ENCODE results near the gene NLRP3.
"Not testable (repeated sequence)": the region's sequence is repeated elsewhere in the genome, so short reads cannot be mapped to it uniquely, and the experiment has no call there.

Gene NLRP3

DNA sequence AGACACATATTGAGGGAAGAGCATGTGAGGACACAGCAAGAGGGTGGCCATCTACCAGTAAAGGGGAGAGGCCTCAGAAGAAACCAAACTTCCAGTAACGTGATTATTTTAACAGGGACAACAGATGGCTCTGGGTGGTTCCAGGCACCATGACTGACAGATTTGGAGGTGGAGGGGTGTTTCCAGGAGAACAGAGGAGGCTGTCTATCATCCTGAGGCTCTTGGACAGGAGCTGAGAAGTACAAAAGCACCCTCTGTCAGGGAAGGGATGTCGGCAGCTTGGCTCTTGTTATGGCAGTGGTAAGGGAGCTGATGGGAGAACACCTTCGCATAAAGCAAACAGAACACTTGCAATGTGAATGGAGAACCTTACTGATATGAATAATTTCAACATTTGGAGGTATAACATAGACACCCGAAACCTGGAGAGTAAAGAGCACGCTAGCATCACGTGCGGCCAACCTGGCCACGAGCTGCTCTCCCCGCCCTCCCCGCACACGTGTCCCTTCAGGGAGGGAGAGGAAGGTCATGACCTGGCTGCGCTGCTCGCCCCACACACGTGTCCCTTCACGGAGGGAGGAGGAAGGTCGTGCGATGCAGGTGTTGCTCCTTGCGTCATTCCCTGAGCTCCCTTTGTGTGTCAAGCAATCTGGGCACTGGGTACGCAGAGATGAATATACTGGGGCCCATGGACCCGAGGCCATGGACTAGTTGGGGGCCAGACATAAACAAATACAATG, 37.5 kb upstream of the NLRP3 start:
- Mint-ChIP-seq H3K27me3 (peaks cover 8% of the 10 kb centered on the region), H3K36me3 (ENCODE audit: low read depth) (no peaks in the 10 kb centered on the region), H3K4me3 (no peak overlapping the region), H3K4me1 (ENCODE audit: low read depth) (peaks cover 3% of the 10 kb centered on the region), H3K9me3 (no peaks in the 10 kb centered on the region), H3K27ac (no peak overlapping the region)
- DNase-seq, result no peak

DNA sequence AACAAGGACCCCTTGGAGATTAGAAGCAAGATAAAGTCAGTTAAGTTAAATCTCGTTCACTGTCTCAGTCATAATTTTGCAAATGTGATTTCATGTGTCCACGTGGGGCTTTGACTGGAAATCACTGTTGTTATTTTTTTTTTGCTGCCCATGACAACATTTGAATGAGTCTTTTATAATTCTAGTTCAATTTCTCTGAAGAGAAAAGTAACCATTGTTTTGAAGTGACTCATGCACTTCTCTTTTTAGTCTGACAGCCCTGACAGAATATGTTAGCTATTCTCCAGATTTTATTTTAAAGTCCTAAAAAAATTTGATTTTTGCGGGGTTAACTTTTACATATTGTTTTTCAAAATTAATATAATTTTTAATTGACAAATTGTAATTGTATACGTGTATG, 30.7 kb upstream of the NLRP3 start:
- DNase-seq, result no peak
- Mint-ChIP-seq H3K27me3 (peaks cover 2% of the 10 kb centered on the region), H3K27ac (peak overlapping the region; percentile 14), H3K4me1 (ENCODE audit: low read depth) (peaks cover 29% of the 10 kb centered on the region), H3K9me3 (peaks cover 9% of the 10 kb centered on the region), H3K36me3 (ENCODE audit: low read depth) (no peaks in the 10 kb centered on the region), H3K4me3 (no peak overlapping the region)

DNA sequence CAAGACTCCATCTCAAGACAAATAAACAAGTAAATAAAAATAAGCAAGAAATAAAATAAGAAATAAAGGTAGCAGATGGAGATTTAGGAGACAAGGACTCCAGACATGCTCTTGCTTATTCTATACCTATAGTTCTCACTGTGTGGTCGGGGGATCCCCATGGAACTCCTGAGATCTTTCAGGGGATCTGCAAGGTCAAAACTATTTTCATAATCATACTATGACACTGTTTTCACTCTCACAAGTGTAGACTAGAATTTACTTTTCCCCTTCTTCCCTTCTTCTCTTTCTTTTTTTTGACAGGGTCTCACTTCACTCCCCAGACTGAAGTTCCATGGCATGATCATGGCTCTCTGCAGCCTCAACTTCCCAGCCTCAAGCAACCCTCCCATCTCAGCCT, 29.8 kb upstream of the NLRP3 start:
- Mint-ChIP-seq H3K4me3 (no peak overlapping the region), H3K9me3 (peaks cover 9% of the 10 kb centered on the region), H3K4me1 (ENCODE audit: low read depth) (peaks cover 35% of the 10 kb centered on the region), H3K36me3 (ENCODE audit: low read depth) (no peaks in the 10 kb centered on the region), H3K27ac (no peak overlapping the region), H3K27me3 (peaks cover 2% of the 10 kb centered on the region)
- DNase-seq, result no peak

DNA sequence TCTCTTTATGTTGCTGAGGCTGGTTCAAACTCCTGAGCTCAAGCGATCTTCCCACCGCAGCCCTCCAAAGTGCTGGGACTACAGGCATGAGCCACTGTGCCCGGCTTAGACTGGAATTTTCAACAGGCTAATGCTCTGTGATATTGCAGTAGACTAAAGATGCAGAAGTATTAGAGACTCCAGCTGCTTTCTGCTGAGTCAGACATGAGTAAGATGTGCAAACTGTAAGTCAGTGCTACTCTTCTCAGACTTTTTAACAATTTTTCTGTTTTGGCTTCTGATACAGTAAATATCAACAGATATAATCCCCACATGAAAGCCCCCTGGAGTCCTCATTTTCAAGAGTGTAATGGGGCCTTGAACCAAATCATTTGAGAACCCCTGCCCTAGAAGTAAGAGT, 29.3 kb upstream of the NLRP3 start:
- Mint-ChIP-seq H3K27me3 (peaks cover 2% of the 10 kb centered on the region), H3K9me3 (peaks cover 9% of the 10 kb centered on the region), H3K4me1 (ENCODE audit: low read depth) (peaks cover 37% of the 10 kb centered on the region), H3K4me3 (no peak overlapping the region), H3K36me3 (ENCODE audit: low read depth) (no peaks in the 10 kb centered on the region), H3K27ac (no peak overlapping the region)
- no peak for DNase-seq

DNA sequence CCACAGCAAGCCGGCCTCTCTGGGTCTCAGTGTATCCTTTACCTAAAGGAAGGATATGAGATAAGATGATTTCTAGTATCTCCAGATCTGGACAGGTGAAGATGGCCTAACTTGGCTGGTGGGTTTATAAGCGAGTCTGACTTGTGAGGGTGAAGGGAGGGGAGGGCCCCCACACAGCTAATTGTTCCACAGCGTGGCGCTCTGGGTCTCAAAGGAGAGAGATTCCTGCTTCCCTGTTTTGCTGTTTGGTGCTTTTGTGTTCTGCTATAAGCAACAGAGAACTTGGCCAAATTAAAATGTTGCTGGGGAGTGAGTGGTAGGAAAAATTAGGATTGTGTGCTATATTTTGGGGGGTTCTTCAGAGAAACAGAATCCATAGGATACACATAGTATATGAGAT, 28.9 kb upstream of the NLRP3 start:
- no peak overlapping the region for H3K4me3 Mint-ChIP-seq
- H3K27ac Mint-ChIP-seq, result no peak overlapping the region
- no peak for DNase-seq
- no peaks in the 10 kb centered on the region for H3K36me3 Mint-ChIP-seq (ENCODE audit: low read depth)
- H3K4me1 Mint-ChIP-seq (ENCODE audit: low read depth), result peaks cover 37% of the 10 kb centered on the region
- H3K9me3 Mint-ChIP-seq, result peaks cover 9% of the 10 kb centered on the region
- H3K27me3 Mint-ChIP-seq, result peaks cover 2% of the 10 kb centered on the region

DNA sequence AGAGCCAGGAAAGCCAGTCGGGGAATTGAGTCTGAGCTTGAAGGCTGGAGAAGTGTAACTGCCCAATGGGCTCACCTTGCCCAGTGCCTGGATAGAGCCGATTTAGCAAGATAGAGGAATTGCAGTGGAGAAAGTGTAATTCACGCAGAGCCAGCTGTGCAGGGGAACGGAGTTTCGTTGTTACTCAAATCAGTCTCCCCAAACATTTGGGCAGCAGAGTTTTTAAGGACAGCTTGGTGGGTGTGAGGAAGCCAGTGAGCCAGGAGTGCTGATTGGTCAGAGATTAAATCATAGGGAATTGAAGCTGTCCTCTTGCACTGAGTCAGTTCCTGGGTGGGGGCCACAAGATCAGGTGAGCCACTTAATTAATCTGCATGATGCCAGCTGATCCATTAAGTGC, 28.4 kb upstream of the NLRP3 start:
- Mint-ChIP-seq H3K27me3 (peaks cover 2% of the 10 kb centered on the region), H3K4me1 (ENCODE audit: low read depth) (peaks cover 37% of the 10 kb centered on the region)

DNA sequence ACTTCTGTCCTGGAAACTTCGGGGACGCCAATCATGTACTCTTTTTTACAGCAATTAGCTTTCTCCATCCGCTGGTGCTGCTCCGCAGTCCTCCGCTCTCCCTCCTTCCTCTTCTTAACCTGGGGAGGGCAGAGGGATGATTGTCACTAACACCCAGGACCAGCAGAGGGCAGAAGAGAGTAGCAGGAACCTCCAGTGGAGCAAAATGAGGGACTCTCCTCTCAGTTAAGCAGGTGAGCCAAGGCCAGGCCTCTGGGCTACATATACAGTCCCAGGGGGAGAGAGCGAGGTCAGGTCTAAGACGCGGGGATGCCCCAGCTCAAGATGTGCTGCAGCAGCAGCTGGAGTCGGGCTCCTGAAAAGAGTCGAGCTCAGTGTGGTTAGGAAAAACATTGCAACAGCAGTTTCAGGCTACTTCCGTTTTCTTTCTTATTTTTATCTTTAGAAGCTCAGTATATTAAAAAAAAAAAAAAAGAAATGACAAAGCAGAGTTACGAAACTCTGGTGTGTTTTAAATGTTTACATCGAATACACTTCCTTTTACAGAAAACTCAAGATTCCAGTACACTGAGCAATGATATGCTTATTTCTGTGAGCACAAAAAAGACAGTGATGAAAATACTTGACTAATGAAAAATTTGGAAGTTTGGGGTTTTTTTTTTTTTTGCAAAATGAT, 25.7 kb upstream of the NLRP3 start:
- DNase-seq, result peak; percentile 85
- peak overlapping the region; percentile 63 for H3K27ac Mint-ChIP-seq
- no peaks in the 10 kb centered on the region for H3K9me3 Mint-ChIP-seq
- no peaks in the 10 kb centered on the region for H3K36me3 Mint-ChIP-seq (ENCODE audit: low read depth)
- H3K4me1 Mint-ChIP-seq (ENCODE audit: low read depth), result peaks cover 29% of the 10 kb centered on the region
- peaks cover 2% of the 10 kb centered on the region for H3K27me3 Mint-ChIP-seq
- peak overlapping the region; percentile 48 for H3K4me3 Mint-ChIP-seq

More for the DNA sequence above, 28.4 kb upstream of the NLRP3 start:
- no peak for DNase-seq
- Mint-ChIP-seq H3K36me3 (ENCODE audit: low read depth) (no peaks in the 10 kb centered on the region), H3K4me3 (no peak overlapping the region), H3K9me3 (peaks cover 9% of the 10 kb centered on the region), H3K27ac (no peak overlapping the region)

DNA sequence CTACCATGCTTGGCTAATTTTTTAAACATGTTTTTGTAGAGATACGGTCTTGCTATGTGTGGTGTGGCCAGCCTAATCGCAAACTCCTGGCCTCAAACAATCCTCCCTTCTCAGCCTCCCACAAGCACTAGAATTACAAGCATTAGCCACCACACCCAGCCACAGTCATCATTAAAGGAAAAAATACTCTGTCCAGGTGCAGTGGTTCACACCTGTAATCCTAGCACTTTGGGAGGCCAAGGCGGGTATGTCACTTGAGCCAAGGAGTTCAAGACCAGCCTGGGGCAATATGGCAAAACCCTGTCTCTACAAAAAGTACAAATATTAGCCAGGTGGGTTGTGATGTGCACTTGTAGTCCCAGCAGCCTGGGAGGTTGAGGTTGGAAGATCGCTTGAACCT, 25.0 kb upstream of the NLRP3 start:
- Mint-ChIP-seq H3K9me3 (no peaks in the 10 kb centered on the region), H3K27me3 (peaks cover 2% of the 10 kb centered on the region), H3K27ac (no peak overlapping the region), H3K4me1 (ENCODE audit: low read depth) (peaks cover 26% of the 10 kb centered on the region), H3K4me3 (no peak overlapping the region), H3K36me3 (ENCODE audit: low read depth) (no peaks in the 10 kb centered on the region)
- DNase-seq, result no peak

DNA sequence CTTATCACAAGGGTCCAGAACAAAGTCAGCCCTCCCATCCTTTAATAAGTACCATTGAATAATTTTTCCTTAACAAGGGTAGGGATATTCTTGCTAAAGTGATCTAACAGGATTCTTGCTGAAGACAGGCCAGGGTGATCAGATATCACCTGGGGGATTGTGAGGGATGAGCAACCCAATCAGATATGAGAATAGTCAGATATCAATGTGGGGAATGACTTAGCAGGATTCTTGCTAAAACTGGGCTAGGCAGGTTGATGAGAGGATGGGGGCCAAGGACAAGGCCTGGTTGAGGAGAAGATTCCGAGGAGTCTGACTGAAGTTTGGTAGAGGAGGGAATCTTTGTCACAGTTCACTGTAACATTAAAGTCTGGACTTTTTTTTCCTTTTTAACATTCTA, 23.9 kb upstream of the NLRP3 start:
- no peak for DNase-seq
- H3K4me1 Mint-ChIP-seq (ENCODE audit: low read depth), result peaks cover 19% of the 10 kb centered on the region
- H3K4me3 Mint-ChIP-seq, result no peak overlapping the region
- H3K27ac Mint-ChIP-seq, result no peak overlapping the region
- H3K27me3 Mint-ChIP-seq, result no peaks in the 10 kb centered on the region
- H3K9me3 Mint-ChIP-seq, result no peaks in the 10 kb centered on the region
- H3K36me3 Mint-ChIP-seq (ENCODE audit: low read depth), result no peaks in the 10 kb centered on the region

DNA sequence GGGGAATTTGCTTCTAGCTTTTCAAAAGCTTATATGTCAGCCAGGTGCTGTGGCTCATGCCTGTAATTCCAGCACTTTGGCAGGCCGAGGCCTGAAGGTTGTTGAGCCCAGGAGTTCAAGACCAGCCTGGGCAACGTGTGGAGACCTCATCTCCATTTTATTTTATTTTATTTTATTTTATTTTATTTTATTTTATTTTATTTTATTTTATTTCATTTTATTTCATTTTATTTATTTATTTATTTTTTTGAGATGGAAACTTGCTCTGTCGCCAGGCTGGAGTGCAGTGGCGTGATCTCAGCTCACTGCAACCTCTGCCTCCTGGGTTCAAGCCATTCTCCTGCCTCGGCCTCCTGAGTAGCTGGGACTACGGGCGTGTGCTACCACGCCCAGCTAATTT, 20.9 kb upstream of the NLRP3 start:
- H3K27me3 Mint-ChIP-seq; H3K4me3 Mint-ChIP-seq; H3K27ac Mint-ChIP-seq; H3K4me1 Mint-ChIP-seq (ENCODE audit: low read depth); DNase-seq; H3K9me3 Mint-ChIP-seq; H3K36me3 Mint-ChIP-seq (ENCODE audit: low read depth): not testable (repeated sequence)

DNA sequence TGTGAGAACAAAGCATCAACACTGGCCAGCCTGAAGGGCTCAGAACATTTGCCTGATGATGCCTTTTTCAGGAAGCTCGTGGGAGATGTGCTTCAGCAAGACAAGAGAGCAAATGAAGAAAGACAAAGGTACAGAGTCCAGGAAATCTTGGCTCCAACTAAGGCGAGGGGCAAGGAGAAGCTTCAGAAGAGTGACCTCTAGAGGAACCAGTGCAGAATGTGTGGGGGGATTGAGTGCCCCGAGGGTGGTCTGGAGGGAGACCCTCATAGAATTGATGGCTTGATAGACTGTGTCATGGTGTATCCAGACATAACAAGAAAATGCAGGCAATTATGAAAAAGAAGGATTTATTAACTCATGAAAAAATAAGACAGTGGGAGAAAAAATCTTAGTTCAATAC, 15.3 kb upstream of the NLRP3 start:
- peaks cover under 1% of the 10 kb centered on the region for H3K4me1 Mint-ChIP-seq (ENCODE audit: low read depth)
- H3K9me3 Mint-ChIP-seq, result no peaks in the 10 kb centered on the region
- DNase-seq, result no peak
- H3K27me3 Mint-ChIP-seq, result no peaks in the 10 kb centered on the region
- H3K27ac Mint-ChIP-seq, result no peak overlapping the region
- no peaks in the 10 kb centered on the region for H3K36me3 Mint-ChIP-seq (ENCODE audit: low read depth)
- no peak overlapping the region for H3K4me3 Mint-ChIP-seq

DNA sequence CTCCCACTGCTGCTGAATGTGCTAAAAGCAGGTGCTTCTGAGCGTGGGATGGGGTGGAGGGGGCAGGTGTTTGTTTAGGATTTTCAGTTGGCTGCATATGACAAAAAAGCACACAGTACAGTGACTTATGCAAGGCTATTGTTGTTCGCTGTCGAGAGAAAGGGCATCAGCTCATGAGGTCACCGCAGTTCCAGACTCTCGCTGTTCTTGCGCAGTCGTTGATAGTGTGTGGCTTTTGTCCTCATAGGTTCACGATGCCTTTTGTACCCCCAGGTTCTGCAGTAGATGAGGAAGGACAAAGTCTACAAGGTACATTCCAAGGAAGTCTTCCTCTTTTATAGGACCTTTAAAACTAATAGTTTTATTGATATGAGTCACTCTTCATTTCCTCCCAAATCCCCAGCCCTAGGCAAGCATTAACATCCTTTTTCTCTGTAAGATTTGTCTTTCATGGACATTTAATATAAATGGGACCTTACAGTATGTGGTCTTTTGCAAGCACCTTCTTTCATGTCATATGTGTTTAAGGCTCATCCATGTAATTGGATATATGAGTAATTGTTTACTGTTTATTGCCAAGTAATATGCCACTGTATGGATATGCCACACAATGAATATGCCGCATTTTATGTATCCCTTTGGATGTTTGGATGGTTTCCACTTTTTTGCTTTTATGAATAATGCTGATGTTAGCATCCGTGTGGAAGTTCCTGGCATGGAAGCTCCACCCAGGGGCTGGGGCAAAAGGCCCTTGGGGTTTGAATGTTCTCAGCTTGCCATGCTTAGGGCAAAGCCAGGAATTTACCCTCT, 14.5 kb upstream of the NLRP3 start:
- H3K36me3 Mint-ChIP-seq (ENCODE audit: low read depth), result no peaks in the 10 kb centered on the region
- H3K27me3 Mint-ChIP-seq, result no peaks in the 10 kb centered on the region
- H3K27ac Mint-ChIP-seq, result no peak overlapping the region
- H3K9me3 Mint-ChIP-seq, result no peaks in the 10 kb centered on the region
- peaks cover 4% of the 10 kb centered on the region for H3K4me1 Mint-ChIP-seq (ENCODE audit: low read depth)
- no peak for DNase-seq
- H3K4me3 Mint-ChIP-seq, result no peak overlapping the region

DNA sequence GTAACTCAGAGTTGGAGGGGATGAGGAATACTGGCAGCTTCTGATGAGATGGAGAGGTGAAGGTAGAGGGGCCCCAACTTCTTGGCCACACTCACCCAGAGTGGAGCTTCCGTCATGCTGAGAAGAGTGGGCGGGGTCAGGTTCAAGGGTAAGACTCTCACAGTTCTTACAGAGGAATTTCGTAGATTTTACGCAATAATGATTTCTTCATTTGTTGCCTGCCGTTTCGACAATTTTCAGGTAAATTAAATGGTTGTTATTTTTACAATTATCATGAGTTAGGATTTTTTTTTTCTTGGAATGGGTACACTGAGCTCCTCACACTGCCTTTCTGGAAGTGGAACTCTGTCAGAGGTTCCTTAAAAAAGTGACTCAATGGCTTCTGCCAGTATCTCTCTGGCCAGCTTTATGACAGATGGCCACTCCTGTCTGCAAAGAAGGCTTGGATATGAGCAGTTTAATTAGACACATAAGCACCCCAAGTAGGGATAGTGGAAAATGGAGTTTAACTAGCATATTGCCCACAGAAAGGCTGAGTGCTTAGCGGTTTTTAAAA, 13.8 kb upstream of the NLRP3 start:
- no peaks in the 10 kb centered on the region for H3K27me3 Mint-ChIP-seq
- H3K36me3 Mint-ChIP-seq (ENCODE audit: low read depth), result no peaks in the 10 kb centered on the region
- H3K27ac Mint-ChIP-seq, result no peak overlapping the region
- no peaks in the 10 kb centered on the region for H3K9me3 Mint-ChIP-seq
- H3K4me3 Mint-ChIP-seq, result no peak overlapping the region
- peaks cover 11% of the 10 kb centered on the region for H3K4me1 Mint-ChIP-seq (ENCODE audit: low read depth)
- no peak for DNase-seq

DNA sequence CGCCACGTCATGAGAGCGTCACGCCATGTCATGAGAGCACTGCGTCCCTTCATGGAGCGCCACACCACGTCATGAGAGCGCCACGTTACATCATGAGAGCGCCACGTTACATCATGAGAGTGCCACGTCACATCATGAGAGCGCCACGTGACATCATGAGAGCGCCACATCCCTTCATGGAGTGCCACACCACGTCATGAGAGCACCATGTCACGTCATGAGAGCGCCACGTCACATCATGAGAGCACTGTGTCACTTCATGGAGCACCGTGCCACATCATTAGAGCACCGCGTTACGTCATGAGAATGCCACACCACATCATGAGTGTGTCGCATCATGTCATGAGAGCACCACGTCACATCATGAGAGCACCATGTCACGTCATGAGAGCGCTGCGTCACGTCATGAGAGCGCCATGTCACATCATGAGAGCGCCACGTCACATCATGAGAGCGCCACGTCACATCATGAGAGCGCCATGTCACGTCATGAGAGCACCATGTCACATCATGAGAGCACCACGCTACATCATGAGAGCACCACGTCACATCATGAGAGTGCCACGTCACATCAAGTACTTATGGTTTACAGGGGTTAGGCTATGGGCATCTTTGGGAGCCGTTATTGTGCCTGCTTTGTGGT, 9.8 kb upstream of the NLRP3 start:
- Mint-ChIP-seq H3K4me1 (ENCODE audit: low read depth) (peaks cover 43% of the 10 kb centered on the region), H3K4me3 (no peak overlapping the region), H3K27me3 (no peaks in the 10 kb centered on the region), H3K9me3 (no peaks in the 10 kb centered on the region), H3K36me3 (ENCODE audit: low read depth) (no peaks in the 10 kb centered on the region), H3K27ac (peak overlapping the region; percentile 41)
- DNase-seq, result no peak

All from activated T-cell treated with anti-CD3 and anti-CD28 coated beads, Interleukin-2, amount 50 U/mL, for 24 hours (primary cell).